Chondrocyte (in vitro differentiated cells): ENCODE data around the gene TRAPPC14. TPM values are rescaled to one million over a fixed set of nuclear protein-coding genes. Genes with fewer than 3 reads are reported as not detected.

ENCODE experiments used
- DNase-seq: peaks from one replicate; pipeline ENCODE4 v3.0.0; 2021; ENCODE audit warnings: mixed read lengths, low spot score
- H3K27ac Mint-ChIP-seq: one replicate; pipeline ENCODE4 v1.8.0; 2021; ENCODE audit warnings: mild to moderate bottlenecking, moderate library complexity, mixed read lengths; ENCODE audit not compliant: unreplicated experiment
- H3K27me3 Mint-ChIP-seq: 2 replicates; pipeline ENCODE4 v1.8.0; 2021; ENCODE audit warnings: low read depth, mixed read lengths
- H3K36me3 Mint-ChIP-seq: 2 replicates; pipeline ENCODE4 v1.8.0; 2021; ENCODE audit warnings: low read depth, mixed read lengths
- H3K4me1 Mint-ChIP-seq: 2 replicates; pipeline ENCODE4 v1.8.0; 2021; ENCODE audit warnings: low read depth, mild to moderate bottlenecking, mixed read lengths
- H3K4me3 Mint-ChIP-seq: one replicate; pipeline ENCODE4 v1.8.0; 2021; ENCODE audit warnings: mild to moderate bottlenecking, moderate library complexity, mixed read lengths; ENCODE audit not compliant: unreplicated experiment
- H3K9me3 Mint-ChIP-seq: 2 replicates; pipeline ENCODE4 v1.8.0; 2021; ENCODE audit warnings: low read depth, mixed read lengths
- CTCF ChIP-seq: fragments of 200-600 bp; sonication (generic); IDR thresholded peaks from 2 replicates; pipeline ENCODE4 v1.5.0; 2021; ENCODE audit warnings: antibody characterized with exemption, mild to moderate bottlenecking, moderate library complexity
- total RNA-seq: library from RNA; stranded (reverse); gene quantifications from 3 replicates; pipeline ENCODE4 v1.2.1, GENCODE V29; 2021

Gene TRAPPC14
- total RNA-seq, 1 donor from 2014 or later = 15.4 TPM

- peak overlapping the region; percentile 75 for H3K4me3 Mint-ChIP-seq
- H3K27me3 Mint-ChIP-seq = no peaks in the 10 kb centered on the region
- H3K36me3 Mint-ChIP-seq = peaks cover 5% of the 10 kb centered on the region
- H3K27ac Mint-ChIP-seq = peak overlapping the region; percentile 76
- TF ChIP-seq CTCF = peak; percentile 59
- peaks cover 28% of the 10 kb centered on the region for H3K4me1 Mint-ChIP-seq
- no peak for DNase-seq
- no peaks in the 10 kb centered on the region for H3K9me3 Mint-ChIP-seq
Observed at GRCh38 chr7:100157334-100158228, 942 bp downstream of the TRAPPC14 start.

GRCh38 chr7:100157069-100157333, 1.5 kb downstream of the TRAPPC14 start:
- Mint-ChIP-seq H3K27ac (peak overlapping the region; percentile 76), H3K4me1 (peaks cover 28% of the 10 kb centered on the region), H3K27me3 (no peaks in the 10 kb centered on the region)

GRCh38 chr7:100156331-100157068, 2.0 kb downstream of the TRAPPC14 start:
- no peak for TF ChIP-seq CTCF
- no peaks in the 10 kb centered on the region for H3K9me3 Mint-ChIP-seq
- peak overlapping the region; percentile 75 for H3K4me3 Mint-ChIP-seq
- peaks cover 28% of the 10 kb centered on the region for H3K4me1 Mint-ChIP-seq
- no peaks in the 10 kb centered on the region for H3K27me3 Mint-ChIP-seq
- DNase-seq = no peak
- peak overlapping the region; percentile 69 for H3K27ac Mint-ChIP-seq
- H3K36me3 Mint-ChIP-seq = peaks cover 7% of the 10 kb centered on the region

More at GRCh38 chr7:100157069-100157333, 1.5 kb downstream of the TRAPPC14 start:
- no peaks in the 10 kb centered on the region for H3K9me3 Mint-ChIP-seq
- peak overlapping the region; percentile 75 for H3K4me3 Mint-ChIP-seq
- no peak for TF ChIP-seq CTCF
- no peak for DNase-seq
- peaks cover 7% of the 10 kb centered on the region for H3K36me3 Mint-ChIP-seq

GRCh38 chr7:100155553-100156317, 2.8 kb downstream of the TRAPPC14 start:
- no peak for TF ChIP-seq CTCF
- H3K27ac Mint-ChIP-seq = no peak overlapping the region

More at GRCh38 chr7:100155553-100156317, 2.8 kb downstream of the TRAPPC14 start:
- H3K27me3 Mint-ChIP-seq = no peaks in the 10 kb centered on the region
- H3K4me3 Mint-ChIP-seq = no peak overlapping the region
- H3K36me3 Mint-ChIP-seq = peaks cover 7% of the 10 kb centered on the region
- H3K4me1 Mint-ChIP-seq = peaks cover 28% of the 10 kb centered on the region
- no peak for DNase-seq
- H3K9me3 Mint-ChIP-seq = no peaks in the 10 kb centered on the region
